Psoas muscle (tissue), 8 donors: Measurements from ENCODE around the gene GABRB3. TPM values are rescaled to one million over a fixed set of nuclear protein-coding genes. Genes with fewer than 3 reads are reported as not detected.

Source experiments
- ATAC-seq, 4 donors: fragments of 200-7000 bp; cut with Tn5 transposase; one replicate each; pipeline ENCODE4 v1.9.1; 2020; ENCODE audit warnings: moderate library complexity in 3 of 4, mild to moderate bottlenecking in 2 of 4
- DNase-seq, 2 donors: peaks; one replicate each; pipeline ENCODE4 v3.0.0-alpha.2; 2020
- H3K27ac ChIP-seq: fragments of 200-600 bp; one replicate; pipeline ENCODE4 v1.8.0; 2022
- H3K27me3 ChIP-seq, 3 donors: fragments of 200-600 bp in 1 of 3; one replicate each; pipeline versions ENCODE4 v1.6.1 to v1.8.0; 2013 to 2022; ENCODE audit warnings: low read length in 2 of 3, mild to moderate bottlenecking in 2 of 3, moderate library complexity in 1 of 3; ENCODE audit not compliant: insufficient read depth in 3 of 3
- H3K36me3 ChIP-seq, 2 donors: fragments of 200-600 bp in 1 of 2; one replicate each; pipeline versions ENCODE4 v1.6.1 to v1.8.0; 2013 to 2022; ENCODE audit warnings: low read depth in 1 of 2, mild to moderate bottlenecking in 1 of 2, moderate library complexity in 1 of 2; ENCODE audit not compliant: insufficient read depth in 1 of 2
- H3K4me1 ChIP-seq: fragments of 200-600 bp; one replicate; pipeline ENCODE4 v1.8.0; 2022
- H3K4me3 ChIP-seq: fragments of 200-600 bp; one replicate; pipeline ENCODE4 v1.8.0; 2022; ENCODE audit warnings: mild to moderate bottlenecking
- H3K9me3 ChIP-seq: fragments of 200-600 bp; one replicate; pipeline ENCODE4 v1.8.0; 2022
- WGBS, 3 donors: extraction: QIAGEN DNeasy Blood & Tissue Kit; methylation state at CpG; one replicate each; pipeline versions ENCODE4 v1.1.6 to v1.1.7; 2013; 5-methylcytosine and 5-hydroxymethylcytosine counted together
- intact Hi-C, 2 donors: fragments of 100-400 bp; cut with DNase I; formaldehyde crosslinking; loops; one replicate each; pipeline versions ENCODE4 v1.11.0 to v1.14.2; 2022
- polyA plus RNA-seq, 3 donors: library from polyadenylated mRNA; stranded (reverse); fragments of 200-250 nt; gene quantifications; one replicate each; pipeline ENCODE4 v1.2.3, GENCODE V29; 2013
- total RNA-seq, 4 donors: library from RNA; stranded (reverse); fragmentation: NEBNext Ultra II Directional in 2 of 4; extraction: Animal tissue kit (Norgen Biotek cat#: 25700) in 2 of 4; gene quantifications; one replicate each; pipeline versions ENCODE4 v1.2.1 to v1.2.4, GENCODE V29; 2021 to 2023
- TF ChIP-seq, protein P1 (sequence below): fragments of 200-600 bp; IDR thresholded peaks from one replicate; pipeline ENCODE4 v1.8.0; 2022; ENCODE audit warnings: antibody characterized with exemption
- donor health status: healthy with polysubstance abuse.
- donor health status: DM: no; HTN: no; CAD: no; lungs with moderate emphysema.
- donor health status: Bipolar disorder and iron deficiency.
- donor health status: healthy.
- donor health status: DM: yes; HTN: yes; CAD: no.
- donor health status: DM: no; HTN: no; CAD: no.
- donor health status: DM: no; HTN: no; CAD: no.
- donor health status: DM: yes; HTN: yes; CAD: no.

Gene GABRB3
- total and polyA plus RNA-seq, 7 donors: 0.10 to 1.0 (median 0.25) TPM

DNA sequence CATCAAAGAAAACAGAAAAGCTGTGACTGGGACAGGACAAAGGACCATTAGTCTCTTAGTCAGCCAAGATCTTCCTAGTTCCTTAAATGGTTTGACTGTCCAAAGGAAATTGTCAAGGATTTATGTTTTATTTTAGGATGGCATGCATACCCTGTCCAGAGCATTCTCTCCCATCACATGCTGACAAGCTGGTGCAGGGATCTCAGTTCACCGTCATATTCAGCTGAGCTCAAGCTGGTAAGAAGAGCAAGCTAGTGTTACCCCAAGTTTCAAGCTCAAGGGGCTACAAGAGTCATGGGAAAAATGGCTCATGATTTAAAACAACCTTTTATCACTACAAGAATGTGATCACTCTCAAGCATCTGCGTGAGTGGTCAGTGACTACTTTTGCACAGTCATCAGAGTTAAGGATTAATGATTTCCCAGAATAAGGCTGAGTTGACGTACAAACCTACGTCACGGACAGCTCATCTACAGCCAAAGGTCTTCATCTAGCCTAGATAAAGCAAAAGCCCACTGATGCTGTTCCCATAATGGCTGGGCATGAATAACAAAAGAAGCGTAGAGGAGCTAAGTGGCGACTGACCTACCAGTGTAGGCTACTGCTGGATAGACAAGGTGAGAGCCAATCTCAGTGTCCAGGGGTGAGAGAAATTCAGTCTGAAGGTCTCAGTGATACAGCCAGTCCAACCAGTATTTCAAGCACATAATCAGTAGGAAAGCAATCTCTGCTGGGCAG lies 157.5 kb downstream of the GABRB3 start:
- 90 to 94% (median 92%) methylated on average over 7 of the region's 7 CpGs for WGBS, 3 donors
- DNase-seq: no peak
- no peaks in the 10 kb centered on the region for H3K27me3 ChIP-seq
- TF ChIP-seq, protein P1, sequence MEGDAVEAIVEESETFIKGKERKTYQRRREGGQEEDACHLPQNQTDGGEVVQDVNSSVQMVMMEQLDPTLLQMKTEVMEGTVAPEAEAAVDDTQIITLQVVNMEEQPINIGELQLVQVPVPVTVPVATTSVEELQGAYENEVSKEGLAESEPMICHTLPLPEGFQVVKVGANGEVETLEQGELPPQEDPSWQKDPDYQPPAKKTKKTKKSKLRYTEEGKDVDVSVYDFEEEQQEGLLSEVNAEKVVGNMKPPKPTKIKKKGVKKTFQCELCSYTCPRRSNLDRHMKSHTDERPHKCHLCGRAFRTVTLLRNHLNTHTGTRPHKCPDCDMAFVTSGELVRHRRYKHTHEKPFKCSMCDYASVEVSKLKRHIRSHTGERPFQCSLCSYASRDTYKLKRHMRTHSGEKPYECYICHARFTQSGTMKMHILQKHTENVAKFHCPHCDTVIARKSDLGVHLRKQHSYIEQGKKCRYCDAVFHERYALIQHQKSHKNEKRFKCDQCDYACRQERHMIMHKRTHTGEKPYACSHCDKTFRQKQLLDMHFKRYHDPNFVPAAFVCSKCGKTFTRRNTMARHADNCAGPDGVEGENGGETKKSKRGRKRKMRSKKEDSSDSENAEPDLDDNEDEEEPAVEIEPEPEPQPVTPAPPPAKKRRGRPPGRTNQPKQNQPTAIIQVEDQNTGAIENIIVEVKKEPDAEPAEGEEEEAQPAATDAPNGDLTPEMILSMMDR: no peak
- H3K4me3 ChIP-seq: no peak overlapping the region
- intact Hi-C loops: no loop called here
- H3K4me1 ChIP-seq: no peaks in the 10 kb centered on the region
- H3K36me3 ChIP-seq: no peaks in the 10 kb centered on the region
- H3K9me3 ChIP-seq: no peaks in the 10 kb centered on the region
- no peak for ATAC-seq
- H3K27ac ChIP-seq: no peak overlapping the region

DNA sequence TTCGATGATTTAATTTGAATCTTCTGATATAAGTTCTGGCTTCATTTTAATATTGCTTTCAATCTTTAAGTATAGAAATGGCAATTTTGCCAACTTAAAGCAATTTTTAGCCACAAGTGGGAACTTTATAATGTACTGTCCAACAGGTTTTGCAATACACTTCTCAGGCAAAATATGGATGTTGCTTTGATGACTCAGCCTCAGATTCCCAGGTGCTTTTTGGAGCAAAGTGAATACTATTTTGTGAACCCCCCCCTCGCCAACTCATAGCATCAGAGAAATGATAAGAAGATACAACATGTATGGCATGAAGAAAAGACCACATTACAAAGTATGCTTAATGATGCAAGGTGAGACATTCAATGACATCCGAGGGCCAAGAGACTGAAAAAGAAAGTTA lies 158.1 kb downstream of the GABRB3 start:
- DNase-seq: no peak
- WGBS, 3 donors: 75 to 82% (median 77%) methylated on average over 3 of the region's 3 CpGs
- H3K27me3 ChIP-seq: no peaks in the 10 kb centered on the region
- no peak overlapping the region for H3K4me3 ChIP-seq
- H3K27ac ChIP-seq: no peak overlapping the region
- ATAC-seq: no peak
- intact Hi-C loops: no loop called here
- H3K9me3 ChIP-seq: peaks cover 5% of the 10 kb centered on the region
- TF ChIP-seq, protein P1: no peak
- no peaks in the 10 kb centered on the region for H3K4me1 ChIP-seq
- no peaks in the 10 kb centered on the region for H3K36me3 ChIP-seq

DNA sequence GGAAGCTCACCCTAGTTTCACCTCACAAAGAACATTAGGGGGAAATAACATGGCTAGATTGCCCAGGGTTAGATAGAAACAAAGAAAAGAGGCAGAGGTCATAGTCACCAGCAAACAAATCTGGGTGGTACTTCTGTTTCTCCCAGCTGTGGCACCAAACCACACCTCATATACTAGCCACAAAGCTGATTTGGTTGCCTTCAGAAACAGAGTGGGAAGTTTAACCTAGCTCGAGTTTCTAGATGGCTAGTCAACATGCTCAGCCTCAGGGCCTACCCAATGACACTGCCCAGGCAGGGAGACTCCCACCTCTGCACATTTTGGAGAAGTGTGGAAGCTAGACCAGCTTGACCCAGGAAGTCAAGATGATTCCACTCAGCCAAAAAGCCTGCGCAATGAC lies 174.2 kb downstream of the GABRB3 start:
- no peaks in the 10 kb centered on the region for H3K27me3 ChIP-seq
- no peaks in the 10 kb centered on the region for H3K36me3 ChIP-seq
- no peak overlapping the region for H3K4me3 ChIP-seq
- ATAC-seq: no peak
- DNase-seq: no peak
- WGBS, 3 donors: 55 to 80% (median 63%) methylated on average over 2 of the region's 2 CpGs
- intact Hi-C loops: loop anchor here in 1 of 2 donors (5.0 kb wide), 1 partner anchor 41 kb away; no protein-coding TSS in a partner anchor
- TF ChIP-seq, protein P1: no peak
- no peaks in the 10 kb centered on the region for H3K4me1 ChIP-seq
- no peak overlapping the region for H3K27ac ChIP-seq
- H3K9me3 ChIP-seq: peaks cover 8% of the 10 kb centered on the region

DNA sequence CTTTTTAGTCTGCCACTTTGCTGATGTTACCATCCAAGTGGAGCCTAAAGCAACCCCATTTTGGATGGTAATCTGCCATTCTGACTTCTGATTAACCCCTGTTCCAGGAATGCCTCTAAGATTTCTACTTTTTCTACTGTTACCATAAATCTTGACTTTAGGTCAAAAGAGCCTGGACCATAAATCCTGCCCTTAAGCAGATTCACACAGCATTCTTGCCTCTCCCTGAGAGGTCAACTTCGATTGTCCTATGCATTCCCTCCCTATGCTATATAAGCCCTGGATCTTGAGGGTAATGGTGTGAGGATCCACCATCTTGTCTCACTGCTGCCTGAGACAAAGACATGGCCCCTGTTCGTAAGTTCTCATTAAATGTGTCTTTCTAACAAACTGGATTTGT lies 177.3 kb downstream of the GABRB3 start:
- H3K4me3 ChIP-seq: no peak overlapping the region
- no peaks in the 10 kb centered on the region for H3K4me1 ChIP-seq
- TF ChIP-seq, protein P1: no peak
- DNase-seq (no peak), ATAC-seq (no peak)
- no peak overlapping the region for H3K27ac ChIP-seq
- no peaks in the 10 kb centered on the region for H3K36me3 ChIP-seq
- intact Hi-C loops: loop anchor here in 1 of 2 donors (5.0 kb wide), 1 partner anchor 38 kb away; no protein-coding TSS in a partner anchor
- peaks cover 5% of the 10 kb centered on the region for H3K9me3 ChIP-seq
- WGBS, 3 donors: 40 to 62% (median 42%) methylated on average over 2 of the region's 2 CpGs
- H3K27me3 ChIP-seq: no peaks in the 10 kb centered on the region

DNA sequence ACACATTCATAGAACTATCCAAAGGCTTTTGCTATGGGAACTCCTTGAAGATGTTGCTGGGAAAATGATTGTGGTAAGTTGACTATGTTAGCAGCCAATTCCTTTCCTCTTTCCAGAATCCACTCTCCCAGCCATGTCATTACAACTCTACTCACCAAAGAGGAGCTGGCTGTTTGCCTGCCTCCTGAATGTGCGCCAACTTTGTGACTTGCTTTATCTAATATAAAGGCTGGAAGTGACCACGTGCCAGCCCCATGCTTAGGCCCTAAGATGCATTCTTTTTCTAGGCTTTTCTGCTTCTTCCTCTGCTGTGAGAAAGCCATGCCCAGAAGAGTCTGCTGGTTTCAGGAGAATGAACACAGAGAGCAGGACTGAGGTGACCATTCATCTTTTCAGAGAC lies 182.2 kb downstream of the GABRB3 start:
- ATAC-seq: no peak
- intact Hi-C loops: no loop called here
- no peak for DNase-seq
- TF ChIP-seq, protein P1: no peak
- no peaks in the 10 kb centered on the region for H3K27me3 ChIP-seq
- no peak overlapping the region for H3K4me3 ChIP-seq
- H3K27ac ChIP-seq: no peak overlapping the region
- no peaks in the 10 kb centered on the region for H3K4me1 ChIP-seq
- no peaks in the 10 kb centered on the region for H3K9me3 ChIP-seq
- 59 to 63% (median 63%) methylated on average over 2 of the region's 2 CpGs for WGBS, 3 donors
- H3K36me3 ChIP-seq: no peaks in the 10 kb centered on the region
